ENCODE results near the gene PEX14.

Gene PEX14

DNA sequence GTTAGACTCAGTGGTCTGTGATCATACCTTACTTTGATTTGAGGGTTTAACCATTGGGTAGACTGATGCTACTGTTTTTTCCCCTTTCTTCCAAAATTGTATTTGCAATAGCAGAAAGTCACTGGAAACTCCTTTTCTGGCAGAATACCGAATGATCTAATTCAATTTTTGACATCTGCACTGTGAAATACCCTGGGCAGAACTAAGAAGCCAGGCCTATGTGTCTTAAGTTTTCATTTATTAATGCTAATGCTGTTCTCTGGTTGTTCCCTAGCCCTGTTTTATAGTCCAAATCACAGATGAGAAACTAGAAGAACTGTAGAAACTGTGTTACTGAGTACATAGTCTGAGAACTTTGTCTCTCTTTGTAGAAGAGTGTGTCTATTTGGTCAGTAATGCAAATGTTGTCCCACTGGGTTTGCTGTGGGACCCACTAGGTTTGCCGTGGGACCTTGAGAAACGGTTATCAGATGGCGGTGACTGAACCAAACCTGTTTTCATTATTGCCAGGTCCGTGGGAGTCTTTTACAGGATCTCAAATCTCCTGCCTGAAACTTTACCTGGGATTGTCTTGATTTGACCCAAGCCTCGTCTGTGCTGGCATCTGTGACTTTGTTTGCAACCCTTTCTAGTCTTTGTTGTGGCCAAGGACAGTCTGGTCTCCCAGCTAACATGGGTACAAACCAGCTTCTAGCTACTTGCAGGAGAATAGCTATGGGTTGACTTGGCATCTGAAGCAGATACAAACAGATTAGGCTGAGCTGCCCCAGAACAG lies 41.4 kb downstream of the PEX14 start:
- H3K9ac ChIP-seq (ENCODE audit: low read depth in 1 of 2, low read length in 2 of 2), result no peak overlapping the region
- H3K27ac ChIP-seq (ENCODE audit: low read depth, low read length), result no peak overlapping the region
- no peak overlapping the region for H3K4me3 ChIP-seq (ENCODE audit: low read depth in 1 of 2, low read length in 2 of 2)
- H3K36me3 ChIP-seq (ENCODE audit: control insufficient read depth in 1 of 2, insufficient read depth in 2 of 2, low read length in 2 of 2), result no peaks in the 10 kb centered on the region
- H3K27me3 ChIP-seq (ENCODE audit: control insufficient read depth in 1 of 2, insufficient read depth in 2 of 2, low read length in 2 of 2), result no peaks in the 10 kb centered on the region
- H3K9me3 ChIP-seq (ENCODE audit: control insufficient read depth in 1 of 2, low read length in 2 of 2), result no peaks in the 10 kb centered on the region
- peaks cover 6 to 7% of the 10 kb centered on the region in 2 donors for H3K4me1 ChIP-seq (ENCODE audit: control insufficient read depth in 1 of 2, insufficient read depth in 2 of 2, low read length in 2 of 2)

DNA sequence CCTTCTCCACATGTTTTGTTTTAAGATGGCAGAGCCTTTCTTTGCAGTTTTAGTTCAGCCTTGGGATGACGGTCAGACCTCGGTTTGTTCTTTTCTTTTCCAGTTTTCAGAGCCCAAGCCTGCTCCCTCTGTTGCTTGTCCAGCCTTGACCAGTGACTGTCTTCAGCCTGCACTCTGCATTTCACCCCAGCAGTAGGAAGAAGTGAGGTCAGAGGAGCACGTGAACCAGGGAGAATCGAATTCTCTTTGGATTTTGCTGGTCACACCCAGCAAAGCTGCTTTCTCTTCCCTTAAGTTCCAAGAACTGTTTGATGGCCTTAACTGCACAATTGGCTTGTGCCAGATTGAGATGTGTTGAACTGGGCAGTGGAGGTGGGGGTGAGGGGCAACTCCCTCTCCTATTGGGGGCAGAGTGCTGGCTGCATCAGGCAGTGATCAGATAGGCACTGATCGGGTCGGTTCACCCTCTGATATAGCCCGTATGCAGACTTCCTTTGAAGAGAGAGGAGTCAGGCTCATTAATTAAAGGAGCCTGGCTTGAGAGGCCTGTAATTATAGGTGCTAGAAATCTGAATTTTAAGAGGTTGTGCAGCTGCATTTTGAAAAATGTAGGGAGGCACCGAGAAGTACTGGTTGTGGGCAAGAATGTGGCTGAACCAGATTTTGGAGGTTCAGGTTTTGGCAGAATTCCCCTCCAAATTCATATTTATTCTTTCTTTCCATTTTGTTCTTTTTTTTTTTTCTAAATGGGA lies 42.4 kb downstream of the PEX14 start:
- H3K4me1 ChIP-seq (ENCODE audit: control insufficient read depth in 1 of 2, insufficient read depth in 2 of 2, low read length in 2 of 2), result no peaks in the 10 kb centered on the region
- H3K4me3 ChIP-seq (ENCODE audit: low read depth in 1 of 2, low read length in 2 of 2), result no peak overlapping the region
- no peak overlapping the region for H3K27ac ChIP-seq (ENCODE audit: low read depth, low read length)
- H3K36me3 ChIP-seq (ENCODE audit: control insufficient read depth in 1 of 2, insufficient read depth in 2 of 2, low read length in 2 of 2), result no peaks in the 10 kb centered on the region
- no peaks in the 10 kb centered on the region for H3K9me3 ChIP-seq (ENCODE audit: control insufficient read depth in 1 of 2, low read length in 2 of 2)
- H3K27me3 ChIP-seq (ENCODE audit: control insufficient read depth in 1 of 2, insufficient read depth in 2 of 2, low read length in 2 of 2), result no peaks in the 10 kb centered on the region
- H3K9ac ChIP-seq (ENCODE audit: low read depth in 1 of 2, low read length in 2 of 2), result no peak overlapping the region

DNA sequence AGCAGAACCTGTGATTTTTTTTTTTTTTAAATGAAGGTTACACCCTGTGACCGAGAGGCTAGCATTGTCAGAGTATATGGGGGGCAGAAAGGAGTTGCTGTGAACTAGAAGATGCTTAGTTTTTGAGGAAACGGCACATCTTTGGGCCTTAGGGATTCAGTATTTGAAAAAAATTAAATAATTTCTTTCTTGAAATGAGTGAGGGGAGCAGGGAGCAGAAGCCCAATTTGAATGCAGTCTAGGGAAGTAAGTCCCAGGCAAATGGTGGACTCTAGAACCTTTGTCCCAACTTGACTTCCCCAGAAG lies 42.9 kb downstream of the PEX14 start:
- Histone ChIP-seq H3K27me3 (ENCODE audit: control insufficient read depth in 1 of 2, insufficient read depth in 2 of 2, low read length in 2 of 2) (no peaks in the 10 kb centered on the region), H3K9ac (ENCODE audit: low read depth in 1 of 2, low read length in 2 of 2) (no peak overlapping the region), H3K4me1 (ENCODE audit: control insufficient read depth in 1 of 2, insufficient read depth in 2 of 2, low read length in 2 of 2) (no peaks in the 10 kb centered on the region), H3K4me3 (ENCODE audit: low read depth in 1 of 2, low read length in 2 of 2) (no peak overlapping the region), H3K36me3 (ENCODE audit: control insufficient read depth in 1 of 2, insufficient read depth in 2 of 2, low read length in 2 of 2) (no peaks in the 10 kb centered on the region), H3K27ac (ENCODE audit: low read depth, low read length) (no peak overlapping the region), H3K9me3 (ENCODE audit: control insufficient read depth in 1 of 2, low read length in 2 of 2) (no peaks in the 10 kb centered on the region)

DNA sequence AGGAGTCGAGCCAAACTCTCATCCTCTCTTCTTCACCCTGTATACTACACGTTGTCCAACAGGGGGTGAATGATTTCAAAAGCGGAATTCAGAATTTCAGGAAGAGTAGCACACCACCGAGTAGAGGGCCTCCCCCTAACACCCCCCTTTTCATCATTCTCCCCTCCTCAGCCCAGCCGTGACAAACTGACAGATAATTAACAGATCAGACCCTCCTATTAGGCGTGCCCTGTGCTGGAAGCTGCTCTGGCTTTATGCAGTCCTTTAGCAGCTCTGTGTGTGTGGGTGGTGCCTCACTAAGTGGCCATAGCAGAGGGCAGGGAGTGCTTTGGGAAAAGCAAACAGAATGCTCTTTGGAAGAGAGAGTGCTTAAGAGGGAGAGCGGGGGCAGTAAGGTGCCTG lies 44.3 kb downstream of the PEX14 start:
- H3K36me3 ChIP-seq (ENCODE audit: control insufficient read depth in 1 of 2, insufficient read depth in 2 of 2, low read length in 2 of 2), result no peaks in the 10 kb centered on the region
- no peaks in the 10 kb centered on the region for H3K4me1 ChIP-seq (ENCODE audit: control insufficient read depth in 1 of 2, insufficient read depth in 2 of 2, low read length in 2 of 2)
- H3K27ac ChIP-seq (ENCODE audit: low read depth, low read length), result no peak overlapping the region
- no peaks in the 10 kb centered on the region for H3K9me3 ChIP-seq (ENCODE audit: control insufficient read depth in 1 of 2, low read length in 2 of 2)
- no peaks in the 10 kb centered on the region for H3K27me3 ChIP-seq (ENCODE audit: control insufficient read depth in 1 of 2, insufficient read depth in 2 of 2, low read length in 2 of 2)
- no peak overlapping the region for H3K9ac ChIP-seq (ENCODE audit: low read depth in 1 of 2, low read length in 2 of 2)
- no peak overlapping the region for H3K4me3 ChIP-seq (ENCODE audit: low read depth in 1 of 2, low read length in 2 of 2)

DNA sequence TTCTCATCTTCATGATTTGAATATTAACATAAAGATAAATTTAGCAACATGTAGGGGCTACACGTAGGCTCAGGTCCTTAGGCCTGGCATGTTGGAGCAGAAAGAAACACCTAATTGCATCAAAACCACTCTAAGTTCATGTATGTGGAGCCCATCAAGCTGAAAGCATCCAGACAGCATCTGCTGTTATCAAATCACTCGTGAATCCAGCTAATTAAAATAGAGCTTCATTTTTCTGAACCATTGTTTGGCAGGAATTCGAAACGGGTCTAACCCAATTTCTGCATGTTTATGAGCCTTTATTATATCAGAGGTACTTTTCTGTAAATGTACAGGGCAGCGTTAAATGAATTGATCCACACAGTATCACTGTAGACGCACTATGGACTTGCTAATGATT lies 45.7 kb downstream of the PEX14 start:
- H3K9me3 ChIP-seq (ENCODE audit: control insufficient read depth in 1 of 2, low read length in 2 of 2), result no peaks in the 10 kb centered on the region
- H3K36me3 ChIP-seq (ENCODE audit: control insufficient read depth in 1 of 2, insufficient read depth in 2 of 2, low read length in 2 of 2), result no peaks in the 10 kb centered on the region
- no peaks in the 10 kb centered on the region for H3K27me3 ChIP-seq (ENCODE audit: control insufficient read depth in 1 of 2, insufficient read depth in 2 of 2, low read length in 2 of 2)
- H3K4me1 ChIP-seq (ENCODE audit: control insufficient read depth in 1 of 2, insufficient read depth in 2 of 2, low read length in 2 of 2), result no peaks in the 10 kb centered on the region
- H3K27ac ChIP-seq (ENCODE audit: low read depth, low read length), result no peak overlapping the region
- H3K9ac ChIP-seq (ENCODE audit: low read depth in 1 of 2, low read length in 2 of 2), result no peak overlapping the region
- H3K4me3 ChIP-seq (ENCODE audit: low read depth in 1 of 2, low read length in 2 of 2), result no peak overlapping the region

DNA sequence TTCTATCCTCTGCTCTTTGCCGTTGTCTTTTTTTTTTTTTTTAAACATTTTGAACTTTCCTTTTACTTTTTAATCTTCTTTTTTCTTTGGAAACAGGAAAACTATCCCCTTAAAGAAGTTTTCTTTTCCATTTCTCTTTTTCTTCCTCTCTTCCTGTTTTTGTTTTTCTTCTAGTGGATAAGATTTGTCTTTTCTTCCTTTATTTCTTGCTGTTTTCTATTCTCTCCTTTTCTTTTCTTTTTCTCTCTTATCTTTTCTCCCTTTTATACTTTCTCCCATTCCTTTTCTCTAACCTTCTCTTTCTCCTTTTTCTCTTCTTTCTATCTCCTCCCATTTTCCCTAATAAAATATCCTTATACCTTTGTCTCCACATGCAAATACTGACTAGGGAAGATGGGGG lies 46.2 kb downstream of the PEX14 start:
- Histone ChIP-seq H3K4me1 (ENCODE audit: control insufficient read depth in 1 of 2, insufficient read depth in 2 of 2, low read length in 2 of 2) (no peaks in the 10 kb centered on the region), H3K9me3 (ENCODE audit: control insufficient read depth in 1 of 2, low read length in 2 of 2) (no peaks in the 10 kb centered on the region)

DNA sequence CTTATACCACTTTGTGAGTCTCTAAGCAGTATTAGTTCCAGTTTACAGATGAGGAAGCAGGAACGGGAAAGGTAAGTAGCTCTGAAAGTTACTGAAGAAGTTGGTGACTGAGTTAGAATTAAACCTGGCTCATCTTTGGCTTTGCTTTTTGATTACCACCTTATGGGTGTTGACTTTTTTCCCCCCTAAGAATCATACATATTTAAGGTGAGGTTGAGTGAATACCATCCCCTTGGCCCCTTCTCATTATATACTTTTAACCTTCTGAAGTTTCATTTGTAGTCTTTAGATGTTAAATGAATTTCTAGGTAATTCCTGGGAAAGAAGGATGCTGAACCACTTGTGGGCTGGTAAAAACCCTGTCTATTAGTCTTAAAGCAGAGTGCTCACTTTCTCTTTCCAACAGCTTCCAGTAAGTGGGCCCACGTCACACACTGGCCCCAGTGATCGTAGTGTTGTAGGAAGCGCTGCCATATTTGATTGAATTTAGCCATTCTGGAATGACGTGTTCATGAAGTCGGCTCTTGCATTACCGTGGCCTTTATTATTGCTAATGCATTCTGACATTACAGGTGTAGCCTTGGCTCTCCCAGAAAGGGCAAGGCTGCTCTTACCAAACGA lies 46.9 kb downstream of the PEX14 start:
- Histone ChIP-seq H3K36me3 (ENCODE audit: control insufficient read depth in 1 of 2, insufficient read depth in 2 of 2, low read length in 2 of 2) (no peaks in the 10 kb centered on the region), H3K4me3 (ENCODE audit: low read depth in 1 of 2, low read length in 2 of 2) (no peak overlapping the region), H3K4me1 (ENCODE audit: control insufficient read depth in 1 of 2, insufficient read depth in 2 of 2, low read length in 2 of 2) (no peaks in the 10 kb centered on the region), H3K27me3 (ENCODE audit: control insufficient read depth in 1 of 2, insufficient read depth in 2 of 2, low read length in 2 of 2) (no peaks in the 10 kb centered on the region), H3K27ac (ENCODE audit: low read depth, low read length) (no peak overlapping the region), H3K9me3 (ENCODE audit: control insufficient read depth in 1 of 2, low read length in 2 of 2) (no peaks in the 10 kb centered on the region), H3K9ac (ENCODE audit: low read depth in 1 of 2, low read length in 2 of 2) (no peak overlapping the region)

More for the DNA sequence above, 46.2 kb downstream of the PEX14 start:
- Histone ChIP-seq H3K9ac (ENCODE audit: low read depth in 1 of 2, low read length in 2 of 2) (no peak overlapping the region), H3K4me3 (ENCODE audit: low read depth in 1 of 2, low read length in 2 of 2) (no peak overlapping the region), H3K27ac (ENCODE audit: low read depth, low read length) (no peak overlapping the region), H3K27me3 (ENCODE audit: control insufficient read depth in 1 of 2, insufficient read depth in 2 of 2, low read length in 2 of 2) (no peaks in the 10 kb centered on the region), H3K36me3 (ENCODE audit: control insufficient read depth in 1 of 2, insufficient read depth in 2 of 2, low read length in 2 of 2) (no peaks in the 10 kb centered on the region)

DNA sequence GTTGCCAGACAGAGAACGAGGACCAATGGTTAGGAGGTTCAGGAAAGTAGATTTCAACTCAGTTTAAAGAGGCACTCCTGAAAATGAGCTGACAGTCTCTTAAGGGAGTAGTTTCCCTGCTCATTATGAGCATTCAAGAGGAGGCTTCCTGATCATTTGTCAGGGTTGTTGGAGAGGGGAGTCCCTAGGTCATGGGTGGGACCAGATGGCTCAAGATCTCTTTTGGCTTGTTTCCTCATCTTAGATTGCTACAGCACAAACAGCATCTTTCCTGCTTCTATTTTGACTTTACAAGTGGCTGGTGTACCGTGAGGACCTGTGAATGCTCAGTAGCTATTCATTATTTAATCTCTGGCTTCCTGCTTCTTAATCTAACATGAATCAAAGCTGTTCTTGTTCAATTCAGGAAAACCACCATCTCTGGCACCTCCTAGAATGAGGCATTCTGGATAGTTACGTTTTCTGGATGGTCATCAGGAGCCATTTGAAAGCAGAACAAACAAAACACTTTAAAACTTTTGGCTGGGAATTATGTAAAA lies 47.6 kb downstream of the PEX14 start:
- no peak overlapping the region for H3K4me3 ChIP-seq (ENCODE audit: low read depth in 1 of 2, low read length in 2 of 2)
- H3K9me3 ChIP-seq (ENCODE audit: control insufficient read depth in 1 of 2, low read length in 2 of 2), result no peaks in the 10 kb centered on the region
- no peaks in the 10 kb centered on the region for H3K4me1 ChIP-seq (ENCODE audit: control insufficient read depth in 1 of 2, insufficient read depth in 2 of 2, low read length in 2 of 2)
- no peak overlapping the region for H3K27ac ChIP-seq (ENCODE audit: low read depth, low read length)
- H3K9ac ChIP-seq (ENCODE audit: low read depth in 1 of 2, low read length in 2 of 2), result no peak overlapping the region
- H3K36me3 ChIP-seq (ENCODE audit: control insufficient read depth in 1 of 2, insufficient read depth in 2 of 2, low read length in 2 of 2), result no peaks in the 10 kb centered on the region
- H3K27me3 ChIP-seq (ENCODE audit: control insufficient read depth in 1 of 2, insufficient read depth in 2 of 2, low read length in 2 of 2), result no peaks in the 10 kb centered on the region

DNA sequence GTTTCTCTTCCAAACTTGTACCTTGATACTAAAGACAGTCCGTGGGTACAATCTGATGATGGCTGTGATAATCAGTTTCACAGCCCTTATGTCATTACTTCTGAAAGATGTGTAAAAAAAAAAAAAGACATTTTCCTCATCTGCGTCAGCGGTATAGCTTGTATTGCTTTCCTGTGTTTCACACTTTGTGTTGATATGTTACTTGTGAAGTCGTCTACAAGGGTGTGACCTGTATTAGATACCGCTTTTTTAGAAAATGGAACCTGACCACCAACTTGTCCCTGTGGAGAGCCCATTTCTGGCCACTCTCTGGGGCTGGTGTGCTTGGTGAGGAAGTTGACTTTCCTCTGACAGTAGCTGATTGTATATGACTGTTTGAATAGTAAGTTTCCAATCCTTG lies 50.5 kb downstream of the PEX14 start:
- Histone ChIP-seq H3K36me3 (ENCODE audit: control insufficient read depth in 1 of 2, insufficient read depth in 2 of 2, low read length in 2 of 2) (no peaks in the 10 kb centered on the region), H3K27ac (ENCODE audit: low read depth, low read length) (no peak overlapping the region), H3K9me3 (ENCODE audit: control insufficient read depth in 1 of 2, low read length in 2 of 2) (no peaks in the 10 kb centered on the region), H3K9ac (ENCODE audit: low read depth in 1 of 2, low read length in 2 of 2) (no peak overlapping the region), H3K4me1 (ENCODE audit: control insufficient read depth in 1 of 2, insufficient read depth in 2 of 2, low read length in 2 of 2) (peaks cover 0 to 5% of the 10 kb centered on the region in 2 donors), H3K4me3 (ENCODE audit: low read depth in 1 of 2, low read length in 2 of 2) (no peak overlapping the region), H3K27me3 (ENCODE audit: control insufficient read depth in 1 of 2, insufficient read depth in 2 of 2, low read length in 2 of 2) (no peaks in the 10 kb centered on the region)
